Prostate gland (tissue), 2 donors: Measurements from ENCODE around the gene C5orf15. TPM values are rescaled to one million over a fixed set of nuclear protein-coding genes. Genes with fewer than 3 reads are reported as not detected.

Experiments
- DNase-seq: peaks from one replicate; pipeline ENCODE4 v3.0.0-alpha.2; 2019; ENCODE audit warnings: low spot score
- H3K27ac ChIP-seq, 2 donors: fragments of 200-600 bp; sonication (generic); 2 replicates each; pipeline ENCODE4 v1.5.1; 2017 to 2019
- H3K27me3 ChIP-seq: fragments of 200-600 bp; sonication (generic); replicated peaks from 2 replicates; pipeline ENCODE4 v1.5.1; 2019; ENCODE audit not compliant: insufficient read depth
- H3K36me3 ChIP-seq, 2 donors: fragments of 200-600 bp; sonication (generic); 1 replicate in 1 of 2; 2 replicates in 1 of 2; pipeline versions ENCODE4 v1.5.1 to v1.8.1; 2017 to 2019
- H3K4me1 ChIP-seq: fragments of 200-600 bp; sonication (generic); replicated peaks from 2 replicates; pipeline ENCODE4 v1.5.1; 2019
- H3K4me3 ChIP-seq, 2 donors: fragments of 200-600 bp; sonication (generic); 2 replicates each; pipeline ENCODE4 v1.5.1; 2017 to 2019
- H3K9me3 ChIP-seq: fragments of 200-600 bp; sonication (generic); 2 replicates; pipeline ENCODE4 v1.5.1; 2017
- POLR2A ChIP-seq: fragments of 450-650 bp; IDR thresholded peaks from one replicate; pipeline ENCODE4 v1.6.1; 2016; ENCODE audit warnings: antibody characterized with exemption, mild to moderate bottlenecking
- POLR2AphosphoS5 ChIP-seq: sonication (generic); formaldehyde crosslinking; IDR thresholded peaks from one replicate; pipeline ENCODE4 v1.6.1; 2017; ENCODE audit warnings: antibody characterized with exemption
- WGBS: methylation state at CpG from one replicate; pipeline ENCODE4 v1.1.5; 2018; 5-methylcytosine and 5-hydroxymethylcytosine counted together
- intact Hi-C: fragments of 100-400 bp; cut with DNase I; formaldehyde crosslinking; loops from one replicate; pipeline ENCODE4 v1.14.2; 2022
- total RNA-seq, 2 donors: library from RNA; depleted of rRNA; stranded (reverse); fragments of >200 nt; gene quantifications; one replicate each; pipeline ENCODE4 v1.1.0, GENCODE V29; 2016
- TF ChIP-seq, protein P1 (sequence below), 4 experiments: fragments of 200-600 bp in 2 of 4; fragments of 450-650 bp in 2 of 4; sonication (generic) in 2 of 4; IDR thresholded peaks; 1 replicate in 3 of 4; 2 replicates in 1 of 4; pipeline ENCODE4 v1.5.1; 2016 to 2019; ENCODE audit warnings: antibody characterized with exemption in 4 of 4, mild to moderate bottlenecking in 2 of 4, moderate library complexity in 2 of 4

Gene C5orf15
- total RNA-seq, 2 donors from 2014 or later: 68.4 to 71.8 TPM

GRCh38 chr5:133998042-133998441, 29.6 kb upstream of the C5orf15 start:
- WGBS: 90% methylated on average over 6 of the region's 6 CpGs
- peaks cover 16% of the 10 kb centered on the region for H3K4me1 ChIP-seq
- no peak overlapping the region for H3K27ac ChIP-seq

DNA sequence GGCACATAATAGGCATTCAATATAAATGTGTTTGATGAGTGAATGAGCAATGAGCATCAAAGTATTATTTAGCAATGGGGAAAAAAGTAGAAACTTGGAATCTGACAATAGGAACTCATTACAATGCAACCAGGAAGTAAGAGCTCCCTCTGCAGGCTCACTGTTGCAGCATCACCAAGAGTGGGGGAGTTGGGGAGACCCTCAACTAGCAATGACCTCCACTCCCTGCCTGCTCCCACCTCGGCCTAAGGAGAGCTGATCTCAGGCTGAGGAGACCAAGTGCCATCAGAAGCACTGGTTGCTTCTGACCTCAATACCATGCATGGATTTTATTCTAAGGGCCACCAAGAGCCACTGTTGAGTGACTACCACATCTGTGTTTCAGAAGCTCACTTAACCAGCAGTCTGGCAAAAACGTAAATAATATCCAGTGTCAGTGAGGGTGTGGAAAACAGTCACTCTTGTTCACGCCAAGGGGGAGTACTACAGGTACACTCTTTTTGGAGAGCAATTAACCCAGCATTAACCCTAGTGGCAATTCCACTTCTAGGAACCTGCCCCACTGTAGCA, 28.3 kb upstream of the C5orf15 start:
- Histone ChIP-seq H3K9me3 (no peaks in the 10 kb centered on the region), H3K4me1 (peaks cover 13% of the 10 kb centered on the region), H3K27ac (no peak overlapping the region), H3K36me3 (no peaks in the 10 kb centered on the region), H3K4me3 (no peak overlapping the region), H3K27me3 (no peaks in the 10 kb centered on the region)
- intact Hi-C loops: no loop called here
- TF ChIP-seq POLR2AphosphoS5 (no peak), POLR2A (no peak)
- TF ChIP-seq, protein P1, sequence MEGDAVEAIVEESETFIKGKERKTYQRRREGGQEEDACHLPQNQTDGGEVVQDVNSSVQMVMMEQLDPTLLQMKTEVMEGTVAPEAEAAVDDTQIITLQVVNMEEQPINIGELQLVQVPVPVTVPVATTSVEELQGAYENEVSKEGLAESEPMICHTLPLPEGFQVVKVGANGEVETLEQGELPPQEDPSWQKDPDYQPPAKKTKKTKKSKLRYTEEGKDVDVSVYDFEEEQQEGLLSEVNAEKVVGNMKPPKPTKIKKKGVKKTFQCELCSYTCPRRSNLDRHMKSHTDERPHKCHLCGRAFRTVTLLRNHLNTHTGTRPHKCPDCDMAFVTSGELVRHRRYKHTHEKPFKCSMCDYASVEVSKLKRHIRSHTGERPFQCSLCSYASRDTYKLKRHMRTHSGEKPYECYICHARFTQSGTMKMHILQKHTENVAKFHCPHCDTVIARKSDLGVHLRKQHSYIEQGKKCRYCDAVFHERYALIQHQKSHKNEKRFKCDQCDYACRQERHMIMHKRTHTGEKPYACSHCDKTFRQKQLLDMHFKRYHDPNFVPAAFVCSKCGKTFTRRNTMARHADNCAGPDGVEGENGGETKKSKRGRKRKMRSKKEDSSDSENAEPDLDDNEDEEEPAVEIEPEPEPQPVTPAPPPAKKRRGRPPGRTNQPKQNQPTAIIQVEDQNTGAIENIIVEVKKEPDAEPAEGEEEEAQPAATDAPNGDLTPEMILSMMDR (IDR thresholded peaks at IDR 0.05): no peak
- DNase-seq: no peak
- 84% methylated on average over 3 of the region's 3 CpGs for WGBS

More at GRCh38 chr5:133998042-133998441, 29.6 kb upstream of the C5orf15 start:
- intact Hi-C loops: no loop called here
- Histone ChIP-seq H3K36me3 (no peaks in the 10 kb centered on the region), H3K9me3 (no peaks in the 10 kb centered on the region), H3K27me3 (no peaks in the 10 kb centered on the region), H3K4me3 (no peak overlapping the region)
- DNase-seq: no peak
- TF ChIP-seq POLR2AphosphoS5: no peak
- TF ChIP-seq, protein P1 (IDR thresholded peaks at IDR 0.05): no peak
- TF ChIP-seq POLR2A: no peak

DNA sequence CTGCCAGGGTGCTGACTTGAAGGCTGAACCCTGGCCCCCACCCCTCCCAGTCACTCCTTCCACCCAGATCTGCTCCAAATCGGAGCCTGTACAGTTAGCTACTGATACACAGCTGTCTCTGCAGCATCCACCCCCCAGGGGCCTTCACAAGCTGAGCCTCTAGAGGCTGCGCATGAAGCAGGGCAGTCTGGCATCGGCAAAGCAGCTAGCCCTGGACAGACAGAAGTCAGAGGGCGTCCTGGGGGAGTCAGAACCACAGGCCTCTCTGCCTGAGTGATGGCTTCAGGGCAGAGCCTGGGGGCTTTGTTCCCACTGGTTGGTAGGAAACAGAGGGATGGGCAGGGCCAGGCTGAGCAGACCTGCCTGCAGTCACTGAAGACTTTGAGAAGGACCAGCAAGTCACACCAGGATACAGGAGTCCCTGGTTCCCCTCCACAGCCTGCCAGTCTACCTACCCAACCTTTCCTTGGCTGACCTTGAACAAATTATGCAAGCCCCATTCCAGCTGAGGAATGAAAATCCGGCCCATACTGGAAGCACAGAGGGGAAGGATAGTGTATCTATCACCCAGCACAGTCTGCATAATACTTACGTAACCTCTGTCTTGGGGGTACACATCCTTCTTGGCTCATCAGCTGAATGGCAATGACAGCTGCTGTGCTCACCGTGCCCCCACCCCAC, 27.6 kb upstream of the C5orf15 start:
- DNase-seq: no peak
- Histone ChIP-seq H3K36me3 (no peaks in the 10 kb centered on the region), H3K4me1 (peaks cover 13% of the 10 kb centered on the region), H3K27ac (no peak overlapping the region), H3K9me3 (no peaks in the 10 kb centered on the region), H3K27me3 (no peaks in the 10 kb centered on the region), H3K4me3 (no peak overlapping the region)
- intact Hi-C loops: no loop called here
- WGBS: 70% methylated on average over 7 of the region's 7 CpGs
- TF ChIP-seq, protein P1 (IDR thresholded peaks at IDR 0.05): no peak
- TF ChIP-seq POLR2A (no peak), POLR2AphosphoS5 (no peak)

GRCh38 chr5:133995341-133995740, 26.9 kb upstream of the C5orf15 start:
- Histone ChIP-seq H3K27me3 (no peaks in the 10 kb centered on the region), H3K4me1 (peaks cover 12% of the 10 kb centered on the region), H3K36me3 (no peaks in the 10 kb centered on the region), H3K9me3 (no peaks in the 10 kb centered on the region), H3K4me3 (no peak overlapping the region), H3K27ac (no peak overlapping the region)
- intact Hi-C loops: no loop called here
- WGBS: 68% methylated on average over 8 of the region's 8 CpGs
- no peak for DNase-seq
- TF ChIP-seq, protein P1 (IDR thresholded peaks at IDR 0.05): no peak
- TF ChIP-seq POLR2A: no peak
- TF ChIP-seq POLR2AphosphoS5: no peak

DNA sequence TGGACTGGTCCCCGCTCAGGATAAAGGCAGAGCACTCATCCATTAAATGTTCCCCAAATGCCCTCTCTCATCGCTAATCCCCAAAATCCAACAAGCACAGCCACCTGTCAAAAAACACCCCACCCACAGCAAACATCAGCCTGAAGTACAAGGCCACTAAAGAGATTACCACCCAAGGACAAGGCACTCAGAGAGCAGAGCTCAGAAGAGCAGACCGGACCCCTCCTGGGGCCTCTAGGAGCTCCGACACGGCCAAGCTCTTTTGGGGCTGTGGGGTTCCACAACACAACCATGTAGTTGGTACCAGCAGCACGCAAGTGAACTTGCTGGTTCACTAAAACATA, 26.5 kb upstream of the C5orf15 start:
- no peak for DNase-seq
- peaks cover 8% of the 10 kb centered on the region for H3K4me1 ChIP-seq
- intact Hi-C loops: no loop called here

More for the DNA sequence above, 26.5 kb upstream of the C5orf15 start:
- Histone ChIP-seq H3K4me3 (no peak overlapping the region), H3K27me3 (no peaks in the 10 kb centered on the region), H3K9me3 (no peaks in the 10 kb centered on the region), H3K36me3 (no peaks in the 10 kb centered on the region), H3K27ac (no peak overlapping the region)
- 85% methylated on average over 6 of the region's 6 CpGs for WGBS
- TF ChIP-seq POLR2AphosphoS5: no peak
- TF ChIP-seq, protein P1 (IDR thresholded peaks at IDR 0.05): no peak
- no peak for TF ChIP-seq POLR2A
